Articular chondrocyte of knee joint (primary cell): Measurements from ENCODE around the gene TMEM214. TPM values are rescaled to one million over a fixed set of nuclear protein-coding genes. Genes with fewer than 3 reads are reported as not detected.

ENCODE experiments used
- total RNA-seq: library from RNA; depleted of rRNA; stranded (reverse); fragments of >200 nt; gene quantifications from 2 replicates; pipeline ENCODE4 v1.2.3, GENCODE V29; 2012

TMEM214 gene, protein sequence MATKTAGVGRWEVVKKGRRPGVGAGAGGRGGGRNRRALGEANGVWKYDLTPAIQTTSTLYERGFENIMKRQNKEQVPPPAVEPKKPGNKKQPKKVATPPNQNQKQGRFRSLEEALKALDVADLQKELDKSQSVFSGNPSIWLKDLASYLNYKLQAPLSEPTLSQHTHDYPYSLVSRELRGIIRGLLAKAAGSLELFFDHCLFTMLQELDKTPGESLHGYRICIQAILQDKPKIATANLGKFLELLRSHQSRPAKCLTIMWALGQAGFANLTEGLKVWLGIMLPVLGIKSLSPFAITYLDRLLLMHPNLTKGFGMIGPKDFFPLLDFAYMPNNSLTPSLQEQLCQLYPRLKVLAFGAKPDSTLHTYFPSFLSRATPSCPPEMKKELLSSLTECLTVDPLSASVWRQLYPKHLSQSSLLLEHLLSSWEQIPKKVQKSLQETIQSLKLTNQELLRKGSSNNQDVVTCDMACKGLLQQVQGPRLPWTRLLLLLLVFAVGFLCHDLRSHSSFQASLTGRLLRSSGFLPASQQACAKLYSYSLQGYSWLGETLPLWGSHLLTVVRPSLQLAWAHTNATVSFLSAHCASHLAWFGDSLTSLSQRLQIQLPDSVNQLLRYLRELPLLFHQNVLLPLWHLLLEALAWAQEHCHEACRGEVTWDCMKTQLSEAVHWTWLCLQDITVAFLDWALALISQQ
- total RNA-seq = 68.0 and 68.5 TPM in 2 replicates

GRCh38 chr2:27032495-27033252 lies at the start of gene TMEM214:
Gene TMEM214 (plus strand): TSS chr2:27032965. CDS start chr2:27033016, 51 bp downstream.

GRCh38 chr2:27050996-27051901 lies 18.5 kb downstream of the TMEM214 start, which contains the start of gene AGBL5:
Gene AGBL5 (plus strand): TSS chr2:27051668. CDS start chr2:27052959, 1,291 bp downstream.

DNA sequence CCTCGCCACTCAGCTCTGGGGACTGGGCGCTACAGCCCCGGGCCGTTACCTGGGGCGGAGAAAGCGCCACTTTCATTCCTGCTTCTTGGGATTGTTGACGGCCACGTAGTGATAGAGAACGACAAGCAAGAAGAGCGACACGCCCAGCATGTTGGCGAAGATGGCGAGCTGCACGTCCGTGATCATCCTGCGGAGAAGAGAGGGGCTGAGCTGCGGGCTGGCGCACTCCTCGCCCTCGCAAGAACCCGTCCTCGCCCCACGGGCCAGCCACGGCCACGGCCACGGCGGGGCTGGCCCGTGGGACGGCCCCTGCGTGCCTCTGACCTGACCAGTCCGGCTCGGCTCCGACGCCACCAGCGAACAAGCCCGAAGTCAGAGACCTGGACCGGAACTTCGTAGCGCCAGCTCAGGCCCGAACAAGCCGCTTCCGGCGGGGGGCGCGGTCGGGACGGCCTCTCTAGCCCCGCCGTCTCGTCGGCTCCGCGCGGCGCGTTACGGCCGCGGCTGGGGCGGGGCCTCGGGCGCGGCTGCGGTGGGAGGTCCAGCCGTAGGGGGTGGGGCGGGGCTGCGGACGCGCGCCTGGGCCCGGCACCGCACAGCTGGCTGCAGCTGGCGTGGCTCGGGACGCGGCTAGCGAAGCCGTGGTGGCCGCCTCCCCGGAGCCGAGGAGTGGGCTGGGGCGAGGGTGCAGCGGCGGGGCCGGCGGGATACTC lies 38.7 kb downstream of the TMEM214 start, which contains the start of gene OST4:
Gene OST4, minus strand, starts transcription at position 378 of the 713 bp plus-strand sequence.

GRCh38 chr2:27078267-27079194 lies 45.8 kb downstream of the TMEM214 start, which contains the start of gene EMILIN1:
Gene EMILIN1 (plus strand): TSS chr2:27078615. CDS start chr2:27079066, 451 bp downstream.

GRCh38 chr2:27086724-27087593 lies 54.2 kb downstream of the TMEM214 start, which contains the start of gene KHK:
Gene KHK (plus strand): TSS chr2:27086772. CDS start chr2:27087260, 488 bp downstream.

Other genes starting within 250 kb of the TMEM214 start
- gene CENPA, start 246.9 kb upstream of the TMEM214 start, total RNA-seq = 5.2 and 7.2 TPM in 2 replicates
- not detected in 2 replicates for gene DPYSL5, start 184.8 kb upstream of the TMEM214 start, total RNA-seq
- gene MAPRE3, start 62.3 kb upstream of the TMEM214 start, total RNA-seq = 4.4 and 5.8 TPM in 2 replicates
- gene AGBL5, start 18.7 kb downstream of the TMEM214 start, total RNA-seq = 21.8 and 23.3 TPM in 2 replicates
- 201 and 215 TPM in 2 replicates for gene OST4, start 38.7 kb downstream of the TMEM214 start, total RNA-seq
- gene EMILIN1, start 45.6 kb downstream of the TMEM214 start, total RNA-seq = 113 and 123 TPM in 2 replicates
- 0.26 and 0.65 TPM in 2 replicates for gene KHK, start 53.8 kb downstream of the TMEM214 start, total RNA-seq
- gene CGREF1, start 86.2 kb downstream of the TMEM214 start, total RNA-seq = 6.9 and 15.8 TPM in 2 replicates
- gene ABHD1, start 90.8 kb downstream of the TMEM214 start, total RNA-seq = 0.22 and 0.26 TPM in 2 replicates
- gene PREB, start 101.7 kb downstream of the TMEM214 start, total RNA-seq = 29.9 and 40.6 TPM in 2 replicates
- gene PRR30, start 106.4 kb downstream of the TMEM214 start, total RNA-seq = not detected in 2 replicates
- gene TCF23, start 116.0 kb downstream of the TMEM214 start, total RNA-seq = under 0.01 TPM in 2 replicates
- 200 and 246 TPM in 2 replicates for gene ATRAID, start 179.1 kb downstream of the TMEM214 start, total RNA-seq
- 14.6 and 15.4 TPM in 2 replicates for gene SLC5A6, start 179.3 kb downstream of the TMEM214 start, total RNA-seq
- gene CAD, start 184.4 kb downstream of the TMEM214 start, total RNA-seq = 19.1 and 28.1 TPM in 2 replicates
- gene SLC30A3, start 230.1 kb downstream of the TMEM214 start, total RNA-seq = under 0.01 TPM in 1 of 2 replicates, not detected in the other
- not detected in 2 replicates for gene DNAJC5G, start 242.5 kb downstream of the TMEM214 start, total RNA-seq
- gene TRIM54, start 249.5 kb downstream of the TMEM214 start, total RNA-seq = not detected in 2 replicates